IMR-90 (cell line): ENCODE measurements around the gene NXPE1. TPM values are rescaled to one million over a fixed set of nuclear protein-coding genes. Genes with fewer than 3 reads are reported as not detected.

Experiments used
- ATAC-seq: fragments of 200-7000 bp; cut with Tn5 transposase; 2 replicates; pipeline ENCODE4 v1.9.1; 2020; ENCODE audit warnings: low read depth, mild to moderate bottlenecking, moderate library complexity
- BruUV-seq: library from RNA; stranded (reverse); fragments of 400-500 nt; replicated peaks from 2 replicates; lab custom pipeline; 2021; lab: Mats Ljungman, UMichigan
- CTCF ChIA-PET: fragments of 300-600 bp; formaldehyde crosslinking; extraction: SDS; loops from one replicate; lab custom pipeline; 2021; ENCODE audit warnings: antibody characterized with exemption; lab: Yijun Ruan, JAX
- POLR2A ChIA-PET: fragments of 300-600 bp; sonication (Branson Sonifier 250); formaldehyde crosslinking; loops from one replicate; lab custom pipeline; 2022; ENCODE audit warnings: antibody characterized with exemption; ENCODE audit not compliant: unreplicated experiment; lab: Charles Lee
- DNase-seq: peaks from one replicate; pipeline ENCODE4 v3.0.0; 2013
- H2AFZ ChIP-seq: replicated peaks from 2 replicates; pipeline ENCODE3; 2013; ENCODE audit warnings: low read length, mild to moderate bottlenecking; ENCODE audit not compliant: poor library complexity
- H2AK5ac ChIP-seq: 2 replicates; pipeline ENCODE4 v1.6.1; 2013; ENCODE audit warnings: low read depth, low read length, inconsistent platforms
- H2AK9ac ChIP-seq: replicated peaks from 2 replicates; pipeline ENCODE3; 2013; ENCODE audit warnings: mild to moderate bottlenecking, low read depth, low read length, moderate library complexity; ENCODE audit not compliant: poor library complexity
- H2BK120ac ChIP-seq: 2 replicates; pipeline ENCODE4 v1.6.1; 2013; ENCODE audit warnings: low read depth, low read length, inconsistent platforms
- H2BK15ac ChIP-seq: 3 replicates; pipeline ENCODE4 v1.6.1; 2013; ENCODE audit warnings: low read depth, low read length, inconsistent platforms
- H2BK20ac ChIP-seq: 2 replicates; pipeline ENCODE4 v1.6.1; 2013; ENCODE audit warnings: low read depth, mild to moderate bottlenecking, inconsistent platforms, low read length, moderate library complexity
- H2BK5ac ChIP-seq: 2 replicates; pipeline ENCODE4 v1.6.1; 2013; ENCODE audit warnings: mild to moderate bottlenecking, low read depth, low read length, inconsistent platforms; ENCODE audit not compliant: poor library complexity, severe bottlenecking
- H3K14ac ChIP-seq: replicated peaks from 2 replicates; pipeline ENCODE4 v1.6.1; 2013; ENCODE audit warnings: low read depth, low read length, inconsistent platforms
- H3K18ac ChIP-seq: 2 replicates; pipeline ENCODE4 v1.6.1; 2013; ENCODE audit warnings: low read depth, low read length, control low read depth
- H3K23ac ChIP-seq: 2 replicates; pipeline ENCODE4 v1.6.1; 2013; ENCODE audit warnings: low read depth, low read length, inconsistent platforms
- H3K27ac ChIP-seq: 2 replicates; pipeline ENCODE4 v1.5.1; 2013; ENCODE audit warnings: mild to moderate bottlenecking, control low read depth, low read length; ENCODE audit not compliant: insufficient read depth
- H3K27me3 ChIP-seq: 2 replicates; pipeline ENCODE4 v1.6.1; 2013; ENCODE audit warnings: low read length; ENCODE audit not compliant: control insufficient read depth, insufficient read depth
- H3K36me3 ChIP-seq: 2 replicates; pipeline ENCODE4 v1.6.1; 2013; ENCODE audit warnings: low read length, mixed read lengths; ENCODE audit not compliant: control insufficient read depth, insufficient read depth
- H3K4ac ChIP-seq: 2 replicates; pipeline ENCODE4 v1.6.1; 2013; ENCODE audit warnings: low read depth, low read length, inconsistent platforms
- H3K4me1 ChIP-seq: 2 replicates; pipeline ENCODE4 v1.6.1; 2013; ENCODE audit warnings: low read length, mixed read lengths; ENCODE audit not compliant: control insufficient read depth, insufficient read depth
- H3K4me2 ChIP-seq: 2 replicates; pipeline ENCODE4 v1.6.1; 2013; ENCODE audit warnings: low read depth, mild to moderate bottlenecking, control low read depth, low read length, moderate library complexity
- H3K4me3 ChIP-seq: 2 replicates; pipeline ENCODE4 v1.5.1; 2013; ENCODE audit warnings: low read depth, mild to moderate bottlenecking, control low read depth, low read length, moderate library complexity; ENCODE audit not compliant: insufficient read depth
- H3K56ac ChIP-seq: 2 replicates; pipeline ENCODE4 v1.6.1; 2013; ENCODE audit warnings: low read length, inconsistent platforms; ENCODE audit not compliant: insufficient read depth; ENCODE audit errors: extremely low read depth
- H3K79me1 ChIP-seq, 2 experiments: 2 replicates each; pipeline ENCODE4 v1.6.1; 2013; ENCODE audit warnings: low read length in 2 of 2, inconsistent platforms in 1 of 2, low read depth in 1 of 2
- H3K9ac ChIP-seq: 2 replicates; pipeline ENCODE4 v1.6.1; 2013; ENCODE audit warnings: low read depth, low read length, control low read depth
- H3K9me1 ChIP-seq: 2 replicates; pipeline ENCODE4 v1.6.1; 2013; ENCODE audit warnings: low read length, inconsistent platforms; ENCODE audit not compliant: insufficient read depth
- H3K9me3 ChIP-seq: 2 replicates; pipeline ENCODE4 v1.6.1; 2013; ENCODE audit warnings: low read length; ENCODE audit not compliant: control insufficient read depth, insufficient read depth
- H4K20me1 ChIP-seq: 2 replicates; pipeline ENCODE4 v1.6.1; 2013; ENCODE audit warnings: low read length, inconsistent platforms; ENCODE audit not compliant: insufficient read depth
- H4K5ac ChIP-seq: 2 replicates; pipeline ENCODE4 v1.6.1; 2013; ENCODE audit warnings: mild to moderate bottlenecking, low read depth, low read length, control low read depth
- H4K8ac ChIP-seq, 2 experiments: 2 replicates each; pipeline ENCODE4 v1.6.1; 2013; ENCODE audit warnings: low read depth in 2 of 2, low read length in 2 of 2, control low read depth in 1 of 2, inconsistent platforms in 1 of 2
- H4K91ac ChIP-seq: 2 replicates; pipeline ENCODE4 v1.6.1; 2013; ENCODE audit warnings: low read depth, low read length, inconsistent platforms; ENCODE audit not compliant: insufficient read depth
- BHLHE40 ChIP-seq: fragments of 150-350 bp; IDR thresholded peaks from 2 replicates; pipeline ENCODE4 v1.6.1; 2016; ENCODE audit warnings: mild to moderate bottlenecking, low read depth, low read length
- CHD1 ChIP-seq: IDR thresholded peaks from 2 replicates; pipeline ENCODE4 v1.6.1; 2012; ENCODE audit warnings: low read depth, low read length, improper control_type of control experiment
- CTCF ChIP-seq: conservative IDR thresholded peaks from 2 replicates; pipeline ENCODE4 v1.5.1; 2012; ENCODE audit warnings: mild to moderate bottlenecking, low read depth, low read length, improper control_type of control experiment
- FOS ChIP-seq: fragments of 150-350 bp; IDR thresholded peaks from 2 replicates; pipeline ENCODE4 v1.6.1; 2016; ENCODE audit warnings: low read depth, low read length
- MAFK ChIP-seq: IDR thresholded peaks from 2 replicates; pipeline ENCODE4 v1.6.1; 2012; ENCODE audit warnings: low read depth, low read length, improper control_type of control experiment
- MAZ ChIP-seq: IDR thresholded peaks from 2 replicates; pipeline ENCODE4 v1.6.1; 2012; ENCODE audit warnings: low read depth, mild to moderate bottlenecking, low read length, improper control_type of control experiment, moderate library complexity, borderline replicate concordance
- MXI1 ChIP-seq: IDR thresholded peaks from 2 replicates; pipeline ENCODE4 v1.6.1; 2012; ENCODE audit warnings: low read depth, mild to moderate bottlenecking, low read length, moderate library complexity, borderline replicate concordance
- NFE2L2 ChIP-seq: fragments of 150-350 bp; IDR thresholded peaks from 2 replicates; pipeline ENCODE4 v1.6.1; 2016; ENCODE audit warnings: low read depth, mild to moderate bottlenecking, low read length
- POLR2A ChIP-seq: IDR thresholded peaks from 2 replicates; pipeline ENCODE4 v1.6.1; 2012; ENCODE audit warnings: mild to moderate bottlenecking, low read depth, low read length
- RAD21 ChIP-seq: IDR thresholded peaks from 2 replicates; pipeline ENCODE4 v1.6.1; 2012; ENCODE audit warnings: low read length, improper control_type of control experiment
- RCOR1 ChIP-seq: IDR thresholded peaks from 2 replicates; pipeline ENCODE4 v1.6.1; 2012; ENCODE audit warnings: mild to moderate bottlenecking, low read length, improper control_type of control experiment; ENCODE audit not compliant: insufficient replicate concordance
- RFX5 ChIP-seq: IDR thresholded peaks from 2 replicates; pipeline ENCODE4 v1.8.0; 2012; ENCODE audit warnings: low read depth, mild to moderate bottlenecking, low read length, moderate library complexity
- SMC3 ChIP-seq: fragments of 150-350 bp; IDR thresholded peaks from 2 replicates; pipeline ENCODE4 v1.6.1; 2016; ENCODE audit warnings: low read depth, mild to moderate bottlenecking, antibody characterized with exemption, low read length, moderate library complexity
- dilution Hi-C: fragments of 300-500 bp; cut with HindIII; formaldehyde crosslinking; loops from one replicate; pipeline ENCODE4 v1.14.3; 2018; ENCODE audit warnings: low sequenced_read_pairs; ENCODE audit not compliant: unreplicated experiment
- in situ Hi-C: fragments of 300-500 bp; cut with MboI; formaldehyde crosslinking; loops from 3 replicates; pipeline ENCODE4 v1.14.3; 2019; ENCODE audit warnings: low sequenced_read_pairs, inconsistent platforms, mixed read lengths
- intact Hi-C: fragments of 100-400 bp; cut with micrococcal nuclease; formaldehyde crosslinking; loops from 2 replicates; pipeline ENCODE4 v1.10.0; 2022
- polyA plus RNA-seq, 3 experiments: library from polyadenylated mRNA; depleted of rRNA; stranded (reverse); fragments of >200 nt; gene quantifications; 2 replicates each; pipeline ENCODE4 v1.2.3, GENCODE V29; 2012; ENCODE audit warnings: low replicate concordance in 1 of 3
- total RNA-seq: library from RNA; depleted of rRNA; stranded (reverse); fragments of >200 nt; gene quantifications from 2 replicates; pipeline ENCODE4 v1.2.3, GENCODE V29; 2012
- TF ChIP-seq, protein P1 (sequence below): fragments of 150-350 bp; IDR thresholded peaks from 2 replicates; pipeline ENCODE4 v1.6.1; 2017; ENCODE audit warnings: mild to moderate bottlenecking, antibody characterized with exemption, low read length, low read depth

Gene NXPE1
- total and polyA plus RNA-seq, 2 of the 4 experiments (the other 2 are of a cell fraction), result not detected

GRCh38 chr11:114499756-114500155, 59.9 kb downstream of the NXPE1 start:
- Histone ChIP-seq H4K5ac (no peak overlapping the region), H3K79me1 (no peaks in the 10 kb centered on the region), H3K9me3 (no peaks in the 10 kb centered on the region), H3K4ac (no peak overlapping the region), H2AK5ac (no peak overlapping the region), H3K36me3 (no peaks in the 10 kb centered on the region), H2BK120ac (no peak overlapping the region), H3K56ac (no peak overlapping the region), H3K27ac (no peak overlapping the region), H3K23ac (no peak overlapping the region), H4K20me1 (no peaks in the 10 kb centered on the region), H4K91ac (no peak overlapping the region), H3K14ac (no peak overlapping the region), H3K9me1 (no peaks in the 10 kb centered on the region), H3K9ac (no peak overlapping the region), H3K4me2 (no peak overlapping the region), H2BK20ac (no peak overlapping the region), H4K8ac (no peak overlapping the region), H3K4me1 (no peaks in the 10 kb centered on the region), H3K27me3 (no peaks in the 10 kb centered on the region), H2BK5ac (no peak overlapping the region), H3K18ac (no peak overlapping the region), H2AFZ (no peak overlapping the region), H2AK9ac (no peak overlapping the region), H3K4me3 (no peak overlapping the region), H2BK15ac (no peak overlapping the region)
- BruUV-seq, result no TSS peak
- dilution Hi-C loops (no loop called here), intact Hi-C loops (no loop called here), in situ Hi-C loops (no loop called here)
- DNase-seq (no peak), ATAC-seq (no peak)
- POLR2A ChIA-PET, result no interaction called here
- CTCF ChIA-PET, result no interaction called here
- TF ChIP-seq CTCF, result no peak
- TF ChIP-seq SMC3, result no peak
- TF ChIP-seq RAD21, result no peak
- TF ChIP-seq FOS, result no peak
- TF ChIP-seq BHLHE40, result no peak
- TF ChIP-seq POLR2A, result no peak
- no peak for TF ChIP-seq RCOR1
- TF ChIP-seq MAZ, result no peak
- TF ChIP-seq MXI1, result no peak
- TF ChIP-seq NFE2L2, result no peak
- TF ChIP-seq RFX5, result no peak
- TF ChIP-seq, protein P1, sequence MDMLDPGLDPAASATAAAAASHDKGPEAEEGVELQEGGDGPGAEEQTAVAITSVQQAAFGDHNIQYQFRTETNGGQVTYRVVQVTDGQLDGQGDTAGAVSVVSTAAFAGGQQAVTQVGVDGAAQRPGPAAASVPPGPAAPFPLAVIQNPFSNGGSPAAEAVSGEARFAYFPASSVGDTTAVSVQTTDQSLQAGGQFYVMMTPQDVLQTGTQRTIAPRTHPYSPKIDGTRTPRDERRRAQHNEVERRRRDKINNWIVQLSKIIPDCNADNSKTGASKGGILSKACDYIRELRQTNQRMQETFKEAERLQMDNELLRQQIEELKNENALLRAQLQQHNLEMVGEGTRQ, result no peak
- TF ChIP-seq CHD1, result no peak
- TF ChIP-seq MAFK, result no peak
